CD1c-positive myeloid dendritic cell (primary cell): Measurements from ENCODE around the gene BSG.
A peak's percentile ranks its signal among the peaks of the same experiment; 100 is the strongest.
"Not testable (repeated sequence)": the region's sequence is repeated elsewhere in the genome, so short reads cannot be mapped to it uniquely, and the experiment has no call there.

ENCODE experiments used
- DNase-seq: peaks from one replicate; pipeline ENCODE4 v3.0.0-alpha.2; 2016; ENCODE audit errors: extremely low spot score

The BSG gene

DNA sequence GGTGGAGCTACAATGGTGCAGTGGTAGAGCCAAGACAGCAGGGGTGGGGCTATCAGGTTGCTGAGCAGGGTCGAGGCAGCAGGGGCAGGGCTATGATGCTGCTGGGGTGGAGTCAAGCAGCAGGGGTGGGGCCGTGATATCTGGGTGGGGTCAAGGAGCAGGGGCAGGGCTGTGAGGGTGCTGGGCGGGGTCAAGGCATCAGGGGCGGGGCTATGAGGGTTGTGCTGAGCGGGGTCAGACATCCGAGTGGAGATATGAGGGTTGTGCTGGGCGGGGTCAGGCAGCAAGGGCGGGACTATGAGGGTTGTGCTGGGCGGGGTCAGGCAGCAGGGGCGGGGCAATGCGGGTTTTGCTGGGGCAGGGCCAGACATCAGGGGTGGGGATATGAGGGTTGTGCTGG, 32.0 kb downstream of the BSG start:
- DNase-seq: peak; percentile 12

DNA sequence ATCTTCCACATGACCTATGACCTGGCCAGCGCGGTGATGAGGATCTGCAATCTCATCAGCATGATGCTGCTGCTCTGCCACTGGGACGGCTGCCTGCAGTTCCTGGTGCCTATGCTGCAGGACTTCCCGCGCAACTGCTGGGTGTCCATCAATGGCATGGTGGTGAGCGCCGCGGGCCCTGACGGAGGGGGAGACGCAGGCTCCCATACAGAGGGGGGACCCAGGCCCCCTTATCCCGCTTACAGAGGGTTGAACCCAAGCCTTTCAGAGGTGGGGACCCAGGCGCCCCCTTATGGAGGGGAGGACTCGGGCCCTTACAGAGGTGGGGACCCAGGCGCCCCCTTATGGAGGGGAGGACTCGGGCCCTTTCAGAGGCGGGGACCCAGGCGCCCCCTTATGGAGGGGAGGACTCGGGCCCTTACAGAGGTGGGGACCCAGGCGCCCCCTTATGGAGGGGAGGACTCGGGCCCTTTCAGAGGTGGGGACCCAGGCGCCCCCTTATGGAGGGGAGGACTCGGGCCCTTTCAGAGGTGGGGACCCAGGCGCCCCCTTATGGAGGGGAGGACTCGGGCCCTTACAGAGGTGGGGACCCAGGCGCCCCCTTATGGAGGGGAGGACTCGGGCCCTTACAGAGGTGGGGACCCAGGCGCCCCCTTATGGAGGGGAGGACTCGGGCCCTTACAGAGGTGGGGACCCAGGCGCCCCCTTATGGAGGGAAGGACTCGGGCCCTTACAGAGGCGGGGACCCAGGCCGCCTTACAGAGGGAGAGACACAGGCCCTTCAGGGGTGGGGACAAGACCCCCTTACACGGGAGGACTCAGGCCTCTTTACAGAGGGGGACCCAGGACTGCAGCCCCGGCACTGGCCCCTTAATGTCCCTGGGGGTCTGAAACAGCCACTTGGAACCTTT, 32.9 kb downstream of the BSG start:
- not testable (repeated sequence) for DNase-seq

DNA sequence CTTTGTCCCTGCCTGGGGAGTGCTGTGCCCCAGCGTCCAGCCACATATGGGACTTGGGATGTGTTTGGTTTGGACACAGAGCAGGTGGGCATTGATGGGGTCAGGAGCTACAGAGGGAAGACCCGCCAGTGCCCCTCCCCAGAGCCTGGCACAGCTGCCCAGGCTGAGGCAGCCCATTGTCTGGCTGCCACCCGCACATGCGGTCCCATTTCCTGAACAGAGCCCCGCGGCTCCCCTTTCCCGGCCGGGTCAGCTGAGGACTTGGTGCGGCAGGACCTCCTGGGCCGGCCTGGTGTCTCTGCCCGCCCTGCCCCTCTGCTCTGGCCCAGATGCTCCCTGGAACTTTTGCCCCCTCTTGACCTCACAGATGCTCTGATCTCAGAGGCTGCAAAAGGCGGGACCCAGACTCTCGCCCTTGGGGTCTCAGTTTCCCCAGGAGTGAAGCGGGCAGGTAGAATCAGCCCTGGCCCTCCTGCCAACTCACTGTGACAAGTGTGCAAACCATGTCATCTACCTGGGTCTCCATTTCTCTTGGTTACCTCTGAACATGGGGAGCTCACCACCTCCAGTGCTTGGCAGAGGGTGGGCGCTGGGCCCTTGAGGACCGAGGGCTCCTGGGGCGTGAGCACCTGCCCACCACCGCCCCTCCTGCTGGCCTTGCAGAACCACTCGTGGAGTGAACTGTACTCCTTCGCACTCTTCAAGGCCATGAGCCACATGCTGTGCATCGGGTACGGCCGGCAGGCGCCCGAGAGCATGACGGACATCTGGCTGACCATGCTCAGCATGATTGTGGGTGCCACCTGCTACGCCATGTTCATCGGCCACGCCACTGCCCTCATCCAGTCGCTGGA, 35.1 kb downstream of the BSG start:
- no peak for DNase-seq

DNA sequence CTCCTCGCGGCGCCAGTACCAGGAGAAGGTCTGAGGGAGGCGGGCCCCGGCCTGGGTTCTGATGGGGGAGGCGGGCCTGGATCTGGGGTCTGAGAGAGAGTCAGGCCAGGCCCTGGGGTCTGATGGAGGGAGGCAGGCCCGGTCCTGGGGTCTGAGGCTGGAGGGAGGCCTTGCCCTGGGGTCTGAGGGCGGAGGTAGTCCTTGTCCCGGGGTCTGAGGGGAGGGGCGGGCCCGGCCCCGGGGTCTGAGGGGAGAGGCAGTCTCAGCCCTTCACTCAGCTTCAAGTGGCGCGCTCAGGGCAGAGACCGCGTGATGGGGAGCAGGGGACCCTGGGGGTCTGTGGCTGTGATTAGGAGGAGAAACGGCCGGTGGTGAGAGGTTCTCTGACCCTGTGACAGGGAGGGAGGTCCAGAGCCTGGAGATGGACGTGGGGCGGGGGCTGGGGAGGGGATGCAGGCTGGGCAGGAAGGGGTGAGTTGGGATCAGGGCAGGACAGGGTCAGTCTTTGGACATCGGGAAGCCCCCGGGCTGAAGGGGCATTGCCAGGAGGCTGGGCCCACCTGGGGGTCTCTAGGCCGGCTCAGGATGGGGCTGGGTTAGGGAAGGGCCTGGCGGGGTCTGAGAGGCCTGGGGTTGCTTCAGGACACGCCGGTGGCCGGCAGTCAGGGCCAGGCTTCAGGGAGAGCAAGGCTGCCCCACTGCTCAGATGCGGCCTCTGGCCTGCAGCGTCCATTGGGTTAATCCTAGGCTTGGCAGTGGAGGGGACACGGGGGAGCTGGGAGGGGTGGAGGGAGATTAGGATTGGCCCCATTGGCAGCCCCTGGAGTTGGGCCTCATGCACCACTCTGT, 36.0 kb downstream of the BSG start:
- DNase-seq: no peak

DNA sequence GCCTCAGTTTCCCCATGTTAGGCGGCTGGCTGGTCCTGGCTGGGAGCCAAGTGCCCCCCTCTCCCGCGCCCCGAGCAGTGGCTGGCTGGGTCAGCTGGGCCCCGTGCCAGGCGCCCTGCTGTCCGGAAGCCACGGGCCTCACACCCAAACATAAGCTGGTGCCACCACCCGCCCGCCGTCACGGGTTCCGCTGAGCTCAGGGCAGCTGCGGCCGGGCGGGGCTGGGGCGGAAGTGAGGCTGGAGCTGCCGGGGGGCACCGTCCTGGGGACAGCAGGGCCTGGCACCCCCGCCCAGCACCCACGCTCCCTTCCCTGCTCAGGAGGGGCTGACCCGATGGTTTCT, 36.6 kb downstream of the BSG start:
- DNase-seq: peak; percentile 47

DNA sequence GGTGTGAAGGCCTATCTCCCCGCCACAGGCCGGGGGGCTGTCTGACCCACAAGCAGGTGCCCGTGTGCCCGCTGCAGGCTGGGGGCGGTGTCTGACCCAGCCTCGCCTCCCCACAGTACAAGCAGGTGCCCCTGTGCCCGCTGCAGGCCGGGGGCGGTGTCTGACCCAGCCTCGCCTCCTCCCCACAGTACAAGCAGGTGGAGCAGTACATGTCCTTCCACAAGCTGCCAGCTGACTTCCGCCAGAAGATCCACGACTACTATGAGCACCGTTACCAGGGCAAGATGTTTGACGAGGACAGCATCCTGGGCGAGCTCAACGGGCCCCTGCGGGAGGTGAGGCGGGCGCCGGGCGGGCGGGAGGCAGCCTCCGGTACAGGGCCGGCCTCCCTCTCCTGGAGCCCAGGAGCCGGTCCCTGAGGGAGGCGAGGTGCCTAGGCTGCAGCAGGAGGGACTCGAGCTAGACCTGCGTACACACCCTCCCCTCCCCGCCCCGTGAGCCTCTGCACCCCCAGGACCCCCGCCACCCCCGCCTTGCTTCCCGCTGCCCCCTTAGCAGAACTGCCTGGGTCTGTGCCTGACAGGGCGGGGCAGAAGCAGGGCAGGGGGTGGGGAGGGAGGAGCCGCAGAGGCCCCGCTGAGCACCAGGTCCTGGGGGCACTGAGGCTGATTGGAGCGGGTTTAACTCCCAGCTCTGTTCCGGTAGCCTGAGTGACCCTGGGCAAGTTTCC, 37.8 kb downstream of the BSG start:
- no peak for DNase-seq

DNA sequence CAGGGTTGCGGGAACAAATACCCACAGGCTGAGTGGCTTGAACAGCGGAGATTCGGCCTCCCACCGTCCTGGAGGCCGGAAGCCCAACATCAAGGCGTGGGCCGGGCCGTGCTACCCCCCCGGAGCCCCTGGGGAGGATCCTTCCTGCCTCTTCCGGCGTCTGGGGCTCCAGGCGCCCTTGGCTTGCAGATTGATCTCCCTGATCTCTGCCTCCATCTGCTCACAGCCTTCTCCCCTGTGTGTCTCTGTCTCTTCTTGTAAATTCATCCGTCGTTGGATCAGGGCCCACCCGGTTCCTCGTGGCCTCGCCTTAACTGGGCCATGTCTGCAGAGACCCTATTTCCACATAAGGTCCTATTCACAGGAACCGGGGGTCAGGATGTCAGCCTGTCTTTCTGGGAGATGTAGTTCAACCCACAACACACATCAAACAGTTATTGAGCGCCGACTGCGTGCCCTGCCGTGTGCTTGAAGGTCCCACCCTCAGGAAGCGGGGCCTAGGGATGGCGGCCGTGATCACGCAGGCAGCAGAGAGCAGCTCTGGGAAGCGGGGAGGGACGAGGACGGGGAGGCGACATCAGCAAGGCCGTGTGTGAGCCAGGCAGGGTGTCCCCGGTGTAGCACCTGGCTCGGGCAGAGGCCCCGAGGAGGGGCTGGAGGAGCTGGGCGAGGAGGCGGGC, 38.5 kb downstream of the BSG start:
- DNase-seq: peak; percentile 35

DNA sequence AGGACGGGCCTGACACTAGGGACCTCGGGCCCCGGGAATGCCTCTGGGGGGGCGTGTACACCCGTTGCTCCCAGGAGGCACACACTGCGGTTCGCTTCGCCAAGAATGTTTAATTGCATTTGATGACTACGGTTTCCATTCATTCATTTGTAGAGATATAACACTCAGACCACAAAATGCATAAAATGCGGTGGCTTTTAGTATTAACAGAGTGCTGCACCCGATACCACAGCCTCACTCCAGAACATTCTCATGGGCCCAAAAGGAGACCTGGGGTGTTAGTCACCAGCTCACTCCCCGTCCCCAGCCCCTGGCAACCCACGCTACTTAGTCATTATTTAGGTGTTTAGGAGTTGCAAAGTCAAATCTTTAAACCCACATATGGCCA, 39.1 kb downstream of the BSG start:
- DNase-seq: peak; percentile 9

DNA sequence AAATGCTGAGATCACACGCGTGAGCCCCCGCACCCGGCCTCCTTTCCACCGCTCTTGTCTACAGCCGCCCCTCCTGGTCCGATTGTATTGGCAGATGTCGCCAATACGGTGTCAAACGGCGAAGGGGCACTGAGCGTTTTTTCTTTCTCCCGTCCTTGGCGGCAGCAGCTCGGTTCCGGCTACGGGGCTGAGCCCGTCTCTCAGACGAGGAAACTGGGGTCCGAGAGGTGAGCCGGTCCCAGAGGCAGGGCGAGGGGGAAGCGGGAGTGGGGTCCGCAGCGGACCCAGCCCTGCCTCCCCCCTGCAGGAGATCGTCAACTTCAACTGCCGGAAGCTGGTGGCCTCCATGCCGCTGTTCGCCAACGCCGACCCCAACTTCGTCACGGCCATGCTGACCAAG, 40.5 kb downstream of the BSG start:
- DNase-seq: no peak

DNA sequence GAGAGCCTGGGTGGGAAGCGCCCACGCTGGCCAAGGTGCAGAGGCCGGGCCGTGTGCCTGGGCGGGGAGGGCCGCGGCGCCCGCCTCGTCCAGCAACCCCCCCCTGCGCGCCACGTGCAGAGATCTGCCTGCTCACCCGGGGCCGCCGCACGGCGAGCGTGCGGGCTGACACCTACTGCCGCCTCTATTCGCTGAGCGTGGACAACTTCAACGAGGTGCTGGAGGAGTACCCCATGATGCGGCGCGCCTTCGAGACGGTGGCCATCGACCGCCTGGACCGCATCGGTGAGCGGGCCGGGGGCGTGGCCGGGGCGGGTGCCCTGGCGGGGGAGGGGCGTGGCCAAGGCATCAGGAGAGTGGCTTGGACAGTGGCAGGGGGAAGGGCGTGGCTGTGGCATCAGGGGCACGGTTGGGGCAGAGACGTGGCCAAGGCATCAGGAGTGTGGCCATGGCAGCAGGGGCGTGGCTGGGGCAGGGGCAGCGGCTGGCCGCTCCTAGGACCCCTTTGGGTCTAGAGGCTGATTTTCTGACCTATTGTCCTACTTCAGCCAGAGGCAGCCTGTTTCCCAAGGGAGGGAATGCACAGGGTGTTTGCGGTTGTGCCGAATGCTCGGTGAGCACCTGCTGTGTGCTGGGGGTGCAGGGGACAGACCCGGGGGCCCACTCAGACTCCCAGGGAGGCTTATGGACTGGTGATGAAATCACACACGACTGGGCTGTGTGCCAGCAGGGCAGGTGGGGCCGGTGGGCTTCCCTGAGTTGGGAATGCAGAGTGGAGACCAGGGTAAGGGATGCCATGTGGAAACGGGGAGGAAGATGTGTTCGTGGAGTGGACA, 41.6 kb downstream of the BSG start:
- DNase-seq: no peak

DNA sequence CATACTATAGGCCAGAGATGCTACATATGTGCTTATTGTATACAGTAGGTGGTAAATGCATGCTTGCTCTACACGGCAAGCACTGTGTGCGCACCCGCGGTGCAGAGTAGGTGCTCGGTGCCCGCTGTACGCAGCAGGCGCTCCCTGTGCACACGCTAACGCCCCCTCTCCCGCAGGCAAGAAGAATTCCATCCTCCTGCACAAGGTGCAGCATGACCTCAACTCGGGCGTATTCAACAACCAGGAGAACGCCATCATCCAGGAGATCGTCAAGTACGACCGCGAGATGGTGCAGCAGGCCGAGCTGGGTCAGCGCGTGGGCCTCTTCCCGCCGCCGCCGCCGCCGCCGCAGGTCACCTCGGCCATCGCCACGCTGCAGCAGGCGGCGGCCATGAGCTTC, 43.2 kb downstream of the BSG start:
- DNase-seq: peak; percentile 51

DNA sequence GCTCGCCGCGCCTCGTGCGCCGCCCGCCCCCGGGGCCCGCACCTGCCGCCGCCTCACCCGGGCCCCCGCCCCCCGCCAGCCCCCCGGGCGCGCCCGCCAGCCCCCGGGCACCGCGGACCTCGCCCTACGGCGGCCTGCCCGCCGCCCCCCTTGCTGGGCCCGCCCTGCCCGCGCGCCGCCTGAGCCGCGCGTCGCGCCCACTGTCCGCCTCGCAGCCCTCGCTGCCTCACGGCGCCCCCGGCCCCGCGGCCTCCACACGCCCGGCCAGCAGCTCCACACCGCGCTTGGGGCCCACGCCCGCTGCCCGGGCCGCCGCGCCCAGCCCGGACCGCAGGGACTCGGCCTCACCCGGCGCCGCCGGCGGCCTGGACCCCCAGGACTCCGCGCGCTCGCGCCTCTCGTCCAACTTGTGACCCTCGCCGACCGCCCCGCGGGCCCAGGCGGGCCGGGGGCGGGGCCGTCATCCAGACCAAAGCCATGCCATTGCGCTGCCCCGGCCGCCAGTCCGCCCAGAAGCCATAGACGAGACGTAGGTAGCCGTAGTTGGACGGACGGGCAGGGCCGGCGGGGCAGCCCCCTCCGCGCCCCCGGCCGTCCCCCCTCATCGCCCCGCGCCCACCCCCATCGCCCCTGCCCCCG, 43.8 kb downstream of the BSG start:
- DNase-seq: no peak

DNA sequence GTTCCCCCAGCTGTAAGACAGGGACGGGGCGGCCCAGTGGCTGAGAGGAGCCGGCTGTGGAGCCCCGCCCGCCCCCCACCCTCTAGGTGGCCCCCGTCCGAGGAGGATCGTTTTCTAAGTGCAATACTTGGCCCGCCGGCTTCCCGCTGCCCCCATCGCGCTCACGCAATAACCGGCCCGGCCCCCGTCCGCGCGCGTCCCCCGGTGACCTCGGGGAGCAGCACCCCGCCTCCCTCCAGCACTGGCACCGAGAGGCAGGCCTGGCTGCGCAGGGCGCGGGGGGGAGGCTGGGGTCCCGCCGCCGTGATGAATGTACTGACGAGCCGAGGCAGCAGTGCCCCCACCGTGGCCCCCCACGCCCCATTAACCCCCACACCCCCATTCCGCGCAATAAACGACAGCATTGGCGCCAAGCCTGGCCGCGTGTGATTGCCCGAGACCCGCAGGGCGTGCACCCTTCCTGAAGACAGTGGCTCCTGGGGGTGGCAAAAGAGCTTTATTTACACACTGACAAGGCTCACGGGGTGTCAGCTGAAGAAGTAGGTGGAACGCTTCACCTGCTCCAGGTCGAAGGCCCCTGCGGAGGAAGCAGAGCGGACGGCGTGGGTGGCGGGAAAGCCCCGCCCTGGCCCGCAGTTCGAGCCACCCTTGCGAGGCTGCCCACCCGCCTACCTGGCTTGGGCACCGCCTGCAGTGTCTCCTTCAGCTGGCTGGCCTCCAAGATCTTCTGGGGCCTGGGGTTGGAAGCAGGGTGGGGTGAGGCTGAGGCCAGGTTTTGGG, 44.5 kb downstream of the BSG start:
- DNase-seq: no peak

DNA sequence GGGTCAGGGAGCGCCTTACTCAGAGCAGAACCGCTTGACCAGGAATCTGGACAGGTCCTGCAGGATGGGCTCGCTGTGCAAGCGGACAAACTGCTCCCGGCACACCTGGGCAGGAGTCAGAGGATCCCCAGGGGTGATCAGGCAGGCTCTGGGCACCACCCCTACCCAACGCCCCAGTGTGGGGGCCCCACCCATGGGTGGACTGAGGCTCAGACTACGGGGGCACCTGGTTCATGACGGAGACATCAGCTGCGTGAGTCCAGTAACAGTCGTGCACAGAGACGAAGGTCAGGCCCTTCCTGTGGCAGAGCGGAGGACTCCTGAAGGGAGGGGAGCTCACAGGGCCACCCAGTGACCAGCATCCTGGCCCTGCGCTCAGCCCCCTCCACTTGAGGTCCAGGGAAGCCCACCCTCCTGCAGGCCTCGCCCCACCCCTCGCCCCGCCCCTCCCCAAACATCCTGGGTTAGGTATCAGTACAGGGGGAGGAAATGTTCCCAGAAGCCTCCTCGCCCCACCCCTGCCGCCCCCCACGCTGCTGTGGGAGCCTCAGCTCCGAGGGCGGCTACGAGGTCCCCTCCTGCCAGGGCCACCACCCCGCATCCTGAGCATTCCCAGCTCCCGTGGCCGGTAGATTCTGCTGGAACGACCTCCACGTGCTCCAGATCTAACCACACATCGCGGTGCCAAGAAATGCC, 45.3 kb downstream of the BSG start:
- no peak for DNase-seq

DNA sequence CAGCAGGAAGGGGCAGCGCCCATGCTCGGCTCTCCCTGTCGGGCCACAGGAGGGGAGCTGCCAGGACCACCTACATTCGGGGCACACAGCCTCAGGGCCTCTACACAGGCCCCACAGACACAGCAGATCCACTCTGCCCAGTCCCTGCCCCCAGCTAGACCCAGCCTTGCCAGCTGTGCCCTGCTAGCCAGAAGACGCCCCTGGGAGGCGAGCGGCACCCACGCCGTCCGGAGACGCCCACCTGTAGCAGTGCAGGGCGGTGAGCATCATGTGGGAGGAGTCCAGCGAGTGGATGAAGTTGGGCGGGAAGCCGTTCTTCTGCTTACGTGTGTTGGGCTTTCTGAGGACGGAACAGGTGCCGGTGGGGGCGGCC, 45.8 kb downstream of the BSG start:
- DNase-seq: no peak

DNA sequence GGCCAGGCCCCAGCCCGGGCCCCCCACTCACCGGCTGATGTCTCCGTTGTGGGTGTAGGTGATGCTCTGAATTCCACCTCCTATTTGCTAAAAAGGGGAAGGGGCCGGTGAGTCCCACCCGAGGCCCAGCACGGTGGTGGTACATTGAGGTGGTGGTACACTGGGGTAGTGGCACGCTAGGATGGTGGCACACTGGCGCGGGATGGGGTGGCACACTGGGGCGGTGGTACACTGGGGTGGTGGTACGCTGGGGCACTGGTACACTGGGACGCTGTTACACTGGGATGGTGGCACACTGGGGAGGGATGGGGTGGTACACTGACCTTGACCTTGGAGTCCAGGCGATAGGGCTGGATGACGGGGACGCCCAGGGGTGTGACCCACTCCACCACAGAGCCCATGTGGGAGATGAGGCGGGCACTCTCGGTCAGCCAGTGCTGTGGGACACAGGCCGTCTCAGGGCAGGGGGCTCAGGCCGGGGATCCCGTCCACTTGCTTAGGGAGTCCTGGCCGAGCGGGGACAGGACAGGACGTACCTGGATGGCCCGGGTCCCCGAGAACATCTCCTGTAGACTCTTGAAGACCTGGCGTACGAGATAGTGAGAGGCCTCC, 46.4 kb downstream of the BSG start:
- no peak for DNase-seq

DNA sequence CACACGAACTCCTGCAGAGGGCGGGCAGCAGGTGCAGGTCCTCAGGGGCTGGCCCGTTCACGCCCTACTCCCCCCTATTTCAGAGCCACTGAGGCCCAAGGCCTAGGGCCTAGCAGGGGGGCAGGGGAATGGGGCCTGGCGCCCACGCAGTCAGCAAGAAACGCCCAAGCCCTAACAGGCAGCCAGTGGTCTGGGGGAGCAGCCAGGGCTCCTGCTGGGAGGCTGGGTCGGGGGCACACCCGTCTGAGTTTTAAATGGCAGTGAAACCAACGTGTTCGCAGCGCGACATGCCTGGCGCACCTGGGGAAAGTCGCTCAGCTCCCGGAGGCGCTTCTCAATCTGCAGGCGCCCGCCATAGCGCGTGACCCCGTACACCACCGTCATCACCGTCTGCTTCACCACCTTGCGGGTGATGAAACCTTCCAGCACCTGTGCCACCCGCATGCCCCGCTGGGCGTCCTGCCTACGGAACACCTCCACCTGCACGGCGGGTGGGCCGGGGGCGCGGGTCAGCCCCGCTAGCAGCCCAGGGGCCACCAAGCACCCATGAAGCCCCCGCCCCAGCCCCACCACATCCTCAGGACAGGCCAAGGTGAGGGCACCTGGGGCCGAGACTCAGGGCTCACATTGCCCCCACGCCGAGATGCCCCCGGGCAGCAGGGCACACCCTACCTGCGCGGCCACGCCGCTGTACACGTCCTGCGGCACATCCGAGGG, 47.0 kb downstream of the BSG start:
- no peak for DNase-seq
